Measurements from ENCODE around the gene CYBB.

- TF ChIP-seq, protein P1, sequence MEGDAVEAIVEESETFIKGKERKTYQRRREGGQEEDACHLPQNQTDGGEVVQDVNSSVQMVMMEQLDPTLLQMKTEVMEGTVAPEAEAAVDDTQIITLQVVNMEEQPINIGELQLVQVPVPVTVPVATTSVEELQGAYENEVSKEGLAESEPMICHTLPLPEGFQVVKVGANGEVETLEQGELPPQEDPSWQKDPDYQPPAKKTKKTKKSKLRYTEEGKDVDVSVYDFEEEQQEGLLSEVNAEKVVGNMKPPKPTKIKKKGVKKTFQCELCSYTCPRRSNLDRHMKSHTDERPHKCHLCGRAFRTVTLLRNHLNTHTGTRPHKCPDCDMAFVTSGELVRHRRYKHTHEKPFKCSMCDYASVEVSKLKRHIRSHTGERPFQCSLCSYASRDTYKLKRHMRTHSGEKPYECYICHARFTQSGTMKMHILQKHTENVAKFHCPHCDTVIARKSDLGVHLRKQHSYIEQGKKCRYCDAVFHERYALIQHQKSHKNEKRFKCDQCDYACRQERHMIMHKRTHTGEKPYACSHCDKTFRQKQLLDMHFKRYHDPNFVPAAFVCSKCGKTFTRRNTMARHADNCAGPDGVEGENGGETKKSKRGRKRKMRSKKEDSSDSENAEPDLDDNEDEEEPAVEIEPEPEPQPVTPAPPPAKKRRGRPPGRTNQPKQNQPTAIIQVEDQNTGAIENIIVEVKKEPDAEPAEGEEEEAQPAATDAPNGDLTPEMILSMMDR (IDR thresholded peaks at IDR 0.05; ENCODE audit: insufficient read depth, low read length, poor library complexity, severe bottlenecking), result no peak
- TF ChIP-seq EZH2phosphoT487 (conservative IDR thresholded peaks at IDR 0.05; ENCODE audit: low read length), result no peak
Measured at GRCh38 chrX:37802028-37802427, 22.2 kb downstream of the CYBB start.

Data from SU-DHL-6 (cell line).